NCI-H2107 treated with DMSO at 0.1 percent for 48 hours (cell line): ENCODE data around the gene ANKRD33B.
"Not testable (repeated sequence)": the region's sequence is repeated elsewhere in the genome, so short reads cannot be mapped to it uniquely, and the experiment has no call there.

Experiments
- DNase-seq: peaks from one replicate; lab custom pipeline; 2025; ENCODE audit not compliant: unreplicated experiment; lab: John Stamatoyannopoulos, UW

ANKRD33B gene

DNA sequence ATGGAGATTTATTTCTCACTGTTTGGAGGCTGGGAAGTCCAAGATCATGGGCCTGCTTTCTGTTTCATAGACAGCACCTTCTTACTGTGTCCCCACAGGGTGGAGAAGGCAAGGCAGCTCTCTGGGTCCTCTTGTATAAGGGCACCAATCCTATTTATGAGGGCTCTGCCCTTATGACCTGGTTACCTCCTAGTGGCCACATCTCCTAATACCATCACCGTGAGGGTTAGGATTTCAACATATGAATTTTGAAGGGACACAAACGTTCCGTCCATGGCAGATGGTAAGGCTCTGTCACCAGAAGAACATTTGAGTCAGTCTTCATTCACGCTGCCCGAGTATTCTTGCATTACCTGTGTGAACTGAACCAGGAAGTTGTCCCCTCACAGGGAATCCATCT, 48.4 kb downstream of the ANKRD33B start:
- DNase-seq = no peak

DNA sequence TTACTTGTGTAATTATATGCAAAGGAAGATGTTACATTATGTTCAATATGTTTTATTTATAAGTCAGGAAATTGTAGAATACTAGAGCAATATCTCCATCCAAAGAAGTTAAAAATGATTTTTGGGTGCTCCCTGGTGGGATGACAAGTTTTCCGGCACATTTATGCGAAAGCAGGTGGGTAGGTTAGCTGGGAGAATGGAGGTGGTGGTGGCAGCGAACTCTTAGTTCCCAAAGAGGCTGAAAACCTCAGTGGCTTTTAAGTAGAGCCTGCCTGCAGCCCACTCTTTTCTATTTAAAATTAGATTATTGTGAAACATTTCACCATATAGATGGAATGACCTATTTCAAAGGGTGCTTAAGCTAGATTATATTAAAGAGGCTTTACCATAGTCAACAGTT, 51.8 kb downstream of the ANKRD33B start:
- DNase-seq = no peak

DNA sequence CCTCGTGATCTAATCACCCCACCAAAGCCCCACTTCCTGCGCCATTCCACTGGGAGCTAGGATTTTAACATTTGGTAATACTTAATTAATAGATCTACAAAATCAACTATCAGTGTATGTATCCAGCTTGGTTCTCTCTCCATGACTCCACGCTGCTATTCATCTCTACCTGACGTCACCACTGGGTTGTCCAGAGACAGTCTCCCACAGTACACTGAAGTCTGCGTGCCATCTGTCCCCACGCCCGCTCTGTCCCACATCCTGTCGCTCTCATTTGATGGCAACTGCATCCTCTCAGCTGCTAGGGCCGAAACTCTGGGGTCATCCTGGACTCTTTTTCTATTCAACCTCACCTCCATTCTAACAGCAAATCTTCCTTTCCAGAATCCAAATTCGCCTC, 53.2 kb downstream of the ANKRD33B start:
- DNase-seq = no peak

DNA sequence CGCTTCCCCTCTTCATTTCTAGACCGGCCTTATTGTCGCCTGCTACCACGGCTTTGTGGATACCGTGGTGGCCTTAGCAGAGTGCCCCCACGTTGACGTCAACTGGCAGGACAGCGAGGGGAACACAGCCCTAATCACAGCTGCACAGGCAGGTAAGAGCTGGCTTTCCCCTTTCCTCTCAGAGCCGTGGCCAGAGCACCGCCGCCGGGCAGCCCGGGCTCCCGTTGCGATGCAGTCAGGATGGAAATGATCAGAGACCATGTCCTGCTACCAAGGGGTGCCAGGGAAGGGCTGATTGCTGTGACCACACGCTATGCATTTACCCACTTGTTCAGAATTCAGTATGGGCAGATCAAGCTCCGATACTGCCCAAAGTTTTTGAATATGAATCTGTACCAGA, 54.4 kb downstream of the ANKRD33B start:
- DNase-seq = no peak

DNA sequence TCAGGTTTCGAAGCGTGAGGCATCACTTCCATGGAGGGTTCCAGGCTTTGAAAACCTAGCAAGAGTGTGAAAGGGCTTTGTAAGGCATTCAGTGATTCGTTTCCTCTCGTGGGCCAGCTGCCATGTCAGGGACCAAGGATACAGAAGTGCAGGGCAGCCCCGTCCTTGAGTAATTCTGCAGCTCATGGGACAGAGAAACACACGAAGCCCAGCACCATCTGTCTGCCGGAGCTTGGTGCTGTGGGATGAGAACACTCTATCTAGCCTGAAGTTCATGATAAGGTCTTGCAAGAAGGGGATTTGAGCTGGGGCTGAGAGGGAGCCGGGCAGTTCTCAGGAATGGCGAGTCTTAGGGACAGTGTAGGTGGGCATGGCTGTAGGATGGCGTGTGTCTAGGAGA, 55.8 kb downstream of the ANKRD33B start:
- no peak for DNase-seq

DNA sequence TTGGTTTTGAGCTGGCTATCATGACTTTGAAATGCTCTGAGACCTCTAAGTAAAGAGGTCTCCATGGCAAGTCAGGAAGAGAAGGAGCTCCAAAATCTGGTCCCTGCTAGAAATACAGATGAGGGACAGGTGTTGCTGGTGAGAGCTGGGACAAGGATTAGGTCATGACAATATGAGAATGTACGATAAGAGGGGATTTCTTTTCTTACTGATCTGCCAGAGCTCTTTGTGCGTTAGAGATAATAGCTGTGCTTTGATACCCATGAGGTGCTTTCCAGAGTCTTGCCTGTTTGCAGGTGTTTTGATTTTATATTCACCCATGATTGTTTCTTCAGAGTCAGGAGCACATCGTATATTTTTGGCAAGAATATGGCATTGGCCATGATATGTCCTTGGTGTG, 56.5 kb downstream of the ANKRD33B start:
- DNase-seq = no peak

DNA sequence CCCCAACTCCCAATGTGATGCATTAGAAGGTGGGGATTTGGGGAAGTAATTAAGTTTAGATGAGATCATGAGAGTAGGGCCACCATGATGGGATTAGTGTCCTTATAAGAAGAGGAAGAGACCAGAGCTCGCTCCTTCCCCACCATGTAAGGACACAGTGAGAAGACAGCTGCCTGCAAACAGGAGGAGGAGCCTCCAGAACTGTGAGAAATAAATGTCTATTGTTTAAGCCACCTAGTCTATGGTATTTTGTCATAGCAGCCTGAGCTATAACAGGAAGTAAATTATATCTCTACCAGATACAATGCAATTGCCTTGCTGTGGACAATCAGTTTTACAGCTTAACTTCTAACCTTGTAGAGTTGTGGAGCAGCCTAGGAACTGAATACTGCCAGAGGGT, 58.0 kb downstream of the ANKRD33B start:
- DNase-seq = no peak

DNA sequence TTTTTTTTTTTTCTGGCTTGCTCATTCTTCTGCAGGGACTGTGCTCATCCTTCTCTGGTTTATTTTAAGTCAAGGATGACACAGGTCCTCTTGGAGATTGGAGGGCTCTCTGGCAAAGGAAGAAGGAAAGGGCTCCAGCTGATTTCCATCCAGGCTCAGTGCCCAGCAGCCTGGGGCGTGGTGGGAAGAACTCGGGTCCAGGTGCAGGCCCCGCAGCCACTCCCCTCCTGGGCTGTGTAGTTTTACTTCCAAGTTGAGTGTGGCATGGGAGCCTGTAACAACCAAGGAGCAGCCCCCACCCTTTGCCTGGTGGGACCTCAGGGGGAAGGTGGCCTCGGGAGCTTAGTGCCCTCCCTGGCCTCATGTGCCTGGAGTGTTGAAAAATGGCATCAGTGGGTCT, 58.9 kb downstream of the ANKRD33B start:
- DNase-seq = no peak

DNA sequence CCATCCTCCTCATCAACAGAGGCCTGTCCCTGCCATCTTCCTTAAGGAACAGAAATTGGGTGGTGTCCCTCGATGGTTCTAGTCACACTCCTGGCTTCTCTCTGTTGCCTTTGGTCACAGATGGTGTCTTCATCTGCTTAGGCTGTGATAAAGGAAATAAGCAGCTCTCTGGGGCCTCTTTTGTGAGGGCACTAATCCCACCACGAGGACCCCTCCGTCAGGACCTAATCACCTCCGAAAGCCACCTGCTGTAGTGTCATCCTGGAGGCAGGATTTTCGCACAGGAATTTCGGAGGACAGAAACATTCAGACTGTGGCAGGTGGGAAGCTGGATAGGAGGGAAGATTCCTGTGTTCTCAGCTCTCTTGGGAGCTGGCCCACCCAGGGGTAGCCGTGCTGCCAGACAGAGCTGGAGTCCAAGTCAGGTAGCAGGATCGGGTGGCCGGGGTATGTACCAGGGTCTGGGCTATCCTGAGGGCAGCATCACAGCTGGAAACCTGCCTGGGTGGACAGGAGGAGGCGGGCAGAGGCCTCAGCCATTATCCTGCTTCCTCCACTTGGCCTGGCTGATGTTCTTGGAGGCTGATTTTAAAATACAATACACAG, 59.5 kb downstream of the ANKRD33B start:
- no peak for DNase-seq

DNA sequence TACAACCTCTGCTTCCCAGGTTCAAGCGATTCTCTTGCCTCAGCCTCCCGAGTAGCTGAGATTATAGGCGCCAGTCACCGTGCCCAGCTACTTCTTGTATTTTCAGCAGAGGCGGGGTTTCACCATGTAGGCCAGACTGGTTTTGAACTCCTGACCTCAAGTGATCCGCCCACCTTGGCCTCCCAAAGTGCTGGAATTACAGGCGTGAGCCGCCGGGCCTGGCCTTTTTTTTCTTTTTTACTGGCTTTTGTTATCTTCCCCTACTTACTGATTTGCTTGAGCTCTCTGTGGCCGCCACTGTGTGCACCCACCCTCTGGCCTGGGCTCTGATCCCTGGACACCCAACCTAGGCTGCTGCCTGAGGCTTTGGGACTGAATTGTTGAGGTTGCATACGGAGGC, 60.3 kb downstream of the ANKRD33B start:
- no peak for DNase-seq

DNA sequence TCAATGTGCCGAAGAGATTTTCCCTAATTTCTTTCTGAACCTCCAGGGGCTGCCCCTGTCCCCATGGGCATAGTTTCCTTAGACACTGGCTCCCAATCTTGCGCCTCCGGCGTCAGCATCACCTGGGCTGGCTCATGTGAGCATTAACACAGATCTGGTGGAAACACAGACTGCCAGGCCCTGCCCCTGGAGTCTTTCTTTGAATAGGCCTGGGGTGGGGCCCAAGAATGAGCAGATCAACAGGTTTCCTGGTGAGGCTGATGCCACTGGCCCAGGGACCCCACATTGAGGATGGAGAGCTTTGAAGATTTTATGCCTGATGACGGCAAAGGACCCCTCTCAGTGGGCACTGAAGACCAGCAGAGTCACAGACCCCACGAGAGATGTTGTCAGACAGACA, 60.8 kb downstream of the ANKRD33B start:
- no peak for DNase-seq

DNA sequence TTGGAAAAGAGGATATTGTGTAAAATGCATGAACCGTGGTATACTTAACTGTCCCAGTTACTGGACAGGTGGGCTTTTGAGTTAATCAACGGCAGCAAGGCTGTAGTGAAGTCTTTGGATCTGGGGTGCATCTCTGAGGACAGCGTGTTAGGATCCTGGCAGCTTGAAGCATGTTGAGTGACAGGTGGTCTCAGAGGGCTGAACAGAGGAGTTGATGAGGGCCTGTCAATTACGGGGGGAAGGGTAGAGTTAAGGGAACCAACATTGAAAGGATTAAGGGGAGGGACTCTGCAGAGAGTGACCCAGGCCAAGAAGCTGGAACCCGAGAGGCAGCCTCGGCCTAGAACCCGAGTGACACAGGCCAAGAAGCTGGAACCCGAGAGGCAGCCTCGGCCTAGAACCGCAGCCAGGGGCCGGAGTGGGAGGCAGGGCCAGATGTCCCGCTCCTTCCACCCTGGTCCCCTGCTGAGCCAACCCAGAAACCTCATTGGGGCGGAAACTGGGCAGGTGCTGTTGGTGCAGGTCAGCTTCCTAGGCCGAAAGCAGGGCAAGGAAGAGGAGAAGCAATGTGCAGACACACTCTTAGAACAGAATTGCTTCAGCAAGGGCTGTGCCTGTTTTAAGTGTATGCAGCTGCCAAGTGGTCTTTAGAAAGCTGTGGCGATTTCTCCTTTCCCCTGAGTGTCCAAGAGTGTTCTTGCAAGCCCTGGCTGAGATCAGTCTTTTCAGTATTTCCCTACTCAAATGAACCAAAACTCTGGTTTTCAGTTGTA, 62.0 kb downstream of the ANKRD33B start:
- no peak for DNase-seq

DNA sequence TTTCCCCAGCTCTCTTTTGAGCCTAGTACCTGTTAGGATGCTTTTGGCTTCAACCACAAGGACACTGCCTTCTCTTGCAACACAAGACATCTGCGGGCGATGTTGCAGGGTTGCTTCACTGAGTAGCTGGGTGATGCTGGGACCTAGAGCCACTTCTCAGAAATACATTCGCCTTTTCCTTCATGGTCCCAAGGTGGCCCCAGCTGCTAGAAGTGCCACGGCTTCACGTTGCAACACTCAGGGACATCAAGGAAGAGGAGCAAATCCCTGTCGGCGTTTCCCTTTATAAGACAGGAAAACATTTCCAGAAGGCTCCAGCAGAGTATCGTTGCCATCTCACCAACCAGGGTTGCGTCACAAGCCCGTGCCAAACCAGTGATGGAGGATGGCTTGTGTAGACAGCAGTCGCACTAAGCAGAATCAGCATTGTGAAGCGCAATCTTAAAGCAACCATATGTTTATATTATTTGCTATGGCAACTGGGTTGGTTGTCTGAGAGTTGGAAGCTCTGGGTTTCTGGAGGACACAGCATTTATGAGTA, 62.7 kb downstream of the ANKRD33B start:
- DNase-seq = no peak

DNA sequence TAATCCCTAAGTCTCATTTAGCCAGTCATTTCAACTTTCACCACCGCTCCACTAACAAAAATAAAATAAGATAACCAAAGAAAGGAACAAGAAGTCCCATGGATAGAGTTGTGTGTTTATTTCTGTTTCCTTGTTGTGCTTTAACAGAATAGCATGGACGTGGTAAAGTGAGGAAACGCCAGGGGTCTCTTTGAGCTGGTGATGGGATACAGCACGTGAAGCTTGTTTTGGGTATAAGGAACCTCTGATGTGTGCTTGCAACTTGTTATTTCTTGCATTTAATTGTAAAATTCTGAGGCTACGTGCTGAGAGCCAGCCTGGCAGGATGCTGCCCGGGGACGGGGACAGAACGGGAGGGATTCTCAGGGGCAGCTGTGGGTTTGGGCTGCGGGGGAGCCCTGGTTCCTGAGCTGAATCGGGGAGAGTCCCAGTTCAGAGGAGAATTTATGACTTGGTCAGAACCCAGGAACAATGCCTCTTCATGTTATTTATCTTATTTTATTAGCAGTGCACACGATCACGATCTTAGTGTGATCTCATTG, 63.4 kb downstream of the ANKRD33B start:
- no peak for DNase-seq

DNA sequence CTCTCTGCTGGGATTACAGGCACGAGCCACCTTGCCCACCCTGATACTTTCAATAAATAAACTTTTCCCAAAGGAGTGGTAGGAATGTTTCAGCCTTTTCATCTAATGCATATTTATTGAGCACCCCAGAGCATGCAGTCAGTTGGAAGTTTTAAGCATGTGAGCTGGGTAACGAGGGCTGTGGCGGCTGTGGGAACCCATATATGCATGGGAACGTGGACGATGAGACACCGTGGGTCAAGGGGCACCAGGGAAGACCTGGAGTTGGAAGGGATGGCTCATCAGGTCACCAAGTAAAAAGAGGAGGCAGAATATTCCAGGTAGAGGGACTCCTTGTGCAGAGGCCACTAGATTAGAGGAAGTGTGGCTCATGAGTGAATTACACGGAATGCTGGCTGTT, 64.7 kb downstream of the ANKRD33B start:
- no peak for DNase-seq

DNA sequence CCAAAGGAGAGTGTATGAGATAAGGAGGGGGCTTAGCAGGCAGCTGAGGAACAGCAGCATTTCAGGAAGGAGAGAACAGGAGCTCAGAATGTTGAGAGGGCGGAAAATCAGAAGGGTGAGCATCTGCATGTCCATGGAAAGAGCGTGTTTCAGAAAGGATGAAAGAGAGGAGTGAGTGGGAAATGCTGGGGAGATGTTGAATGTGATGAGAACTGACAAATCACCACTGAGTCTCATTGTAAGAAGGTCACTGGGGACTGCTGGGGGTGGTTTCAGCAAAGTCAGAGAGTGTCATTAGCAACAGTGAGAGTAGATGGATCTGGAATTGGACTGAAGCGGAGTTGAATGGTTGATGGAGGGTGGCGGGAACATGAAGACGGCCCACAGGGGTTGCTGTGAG, 65.8 kb downstream of the ANKRD33B start:
- DNase-seq = no peak

DNA sequence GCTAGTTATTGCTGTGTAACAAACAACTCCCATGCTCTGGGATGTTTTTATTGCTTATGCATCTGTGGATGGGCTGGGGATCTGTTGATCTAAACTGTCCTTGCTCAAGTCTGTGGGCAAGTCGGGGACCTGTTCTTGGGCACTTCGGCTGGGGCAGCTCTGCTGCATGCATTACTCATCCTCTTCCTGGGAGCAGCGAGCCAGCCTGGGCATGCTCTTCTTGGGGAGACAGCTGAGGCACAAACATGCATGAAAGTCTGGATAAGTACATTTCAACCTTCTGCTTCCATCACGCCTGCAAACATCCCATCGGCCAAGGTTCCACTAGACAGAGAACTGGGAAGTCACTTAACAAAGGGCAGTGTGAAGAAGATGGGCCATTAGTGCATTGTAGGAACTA, 66.3 kb downstream of the ANKRD33B start:
- no peak for DNase-seq

DNA sequence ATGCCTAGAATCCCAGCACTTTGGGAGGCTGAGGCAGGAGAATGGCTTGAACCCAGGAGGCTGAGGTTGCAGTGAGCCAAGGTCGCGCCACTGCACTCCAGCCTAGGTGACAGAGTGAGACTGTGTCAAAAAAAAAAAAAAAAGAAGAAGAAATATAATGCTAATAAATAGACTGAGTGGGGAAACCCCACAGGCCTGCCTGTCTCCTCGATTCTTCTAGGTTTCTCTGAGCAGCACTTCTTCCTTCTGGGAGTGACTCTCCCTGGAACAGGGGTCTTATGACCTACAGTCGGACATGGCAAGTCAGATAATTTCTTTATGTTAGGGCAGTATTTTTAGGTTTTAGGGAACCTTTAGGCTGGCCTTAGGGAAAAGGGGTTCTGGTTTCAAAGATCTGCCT, 66.9 kb downstream of the ANKRD33B start:
- not testable (repeated sequence) for DNase-seq

DNA sequence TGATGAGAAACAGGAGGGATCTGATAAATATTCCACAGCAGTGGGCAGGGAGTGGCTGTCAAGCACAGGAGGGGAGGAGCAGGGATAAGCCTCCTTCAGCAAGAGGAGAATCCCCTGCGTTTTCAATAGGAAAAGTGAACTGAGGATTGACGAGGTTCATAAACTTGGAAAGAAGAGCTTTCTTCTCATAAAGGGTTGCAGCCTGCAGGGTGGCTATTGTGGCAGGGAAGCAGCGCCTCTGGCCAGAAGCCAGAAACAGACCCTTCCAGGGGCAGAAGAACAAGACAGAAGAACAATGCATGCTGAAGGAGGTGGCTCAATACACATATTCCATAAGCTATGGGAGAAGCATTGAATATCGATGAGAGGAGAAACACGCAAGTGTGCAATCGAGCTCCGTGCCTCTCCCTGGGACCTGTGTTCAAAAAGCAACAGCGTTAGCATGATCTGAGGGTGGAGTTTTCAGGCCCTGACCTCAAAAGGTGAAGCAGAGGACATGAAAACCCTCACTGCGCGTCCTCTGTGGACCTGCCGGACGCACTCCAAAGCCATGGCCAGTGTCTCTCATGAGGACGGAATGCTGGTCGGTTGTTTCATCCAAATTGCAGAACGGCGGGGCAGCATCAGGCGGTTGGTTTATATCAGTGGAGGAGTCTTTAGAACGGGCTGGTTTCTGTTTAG, 67.6 kb downstream of the ANKRD33B start:
- DNase-seq = no peak

DNA sequence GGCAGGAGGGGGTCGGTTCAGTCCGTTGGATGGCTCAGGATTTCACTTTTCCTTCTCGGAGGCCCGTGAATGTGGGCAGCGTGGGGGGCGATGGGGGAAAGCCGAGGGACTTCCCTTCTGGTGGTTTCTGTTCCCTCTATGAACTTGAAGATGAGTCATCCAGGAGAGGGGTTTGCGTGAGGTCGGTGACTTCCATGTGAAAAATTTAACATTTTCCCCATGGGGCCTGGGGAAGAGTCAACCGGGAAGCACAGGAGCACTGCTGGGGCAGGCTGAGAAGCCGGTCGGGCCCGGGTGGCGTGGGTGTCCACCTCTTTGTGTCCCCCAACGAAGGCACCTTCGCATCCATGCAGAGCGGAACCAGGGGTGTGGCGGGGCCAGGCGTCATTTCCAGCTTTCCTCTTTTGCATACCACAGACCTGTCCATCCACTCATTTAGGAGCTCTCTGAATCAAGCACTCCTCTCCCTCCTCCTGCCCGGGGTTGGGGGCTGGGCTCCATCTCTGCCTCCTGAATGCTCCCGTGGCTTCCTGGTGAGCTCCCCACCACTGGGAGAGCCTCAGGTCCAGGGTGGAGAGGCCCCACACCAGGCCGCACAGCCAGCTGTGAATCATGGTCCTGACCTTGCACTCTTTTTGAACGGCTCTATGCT, 68.4 kb downstream of the ANKRD33B start:
- no peak for DNase-seq

DNA sequence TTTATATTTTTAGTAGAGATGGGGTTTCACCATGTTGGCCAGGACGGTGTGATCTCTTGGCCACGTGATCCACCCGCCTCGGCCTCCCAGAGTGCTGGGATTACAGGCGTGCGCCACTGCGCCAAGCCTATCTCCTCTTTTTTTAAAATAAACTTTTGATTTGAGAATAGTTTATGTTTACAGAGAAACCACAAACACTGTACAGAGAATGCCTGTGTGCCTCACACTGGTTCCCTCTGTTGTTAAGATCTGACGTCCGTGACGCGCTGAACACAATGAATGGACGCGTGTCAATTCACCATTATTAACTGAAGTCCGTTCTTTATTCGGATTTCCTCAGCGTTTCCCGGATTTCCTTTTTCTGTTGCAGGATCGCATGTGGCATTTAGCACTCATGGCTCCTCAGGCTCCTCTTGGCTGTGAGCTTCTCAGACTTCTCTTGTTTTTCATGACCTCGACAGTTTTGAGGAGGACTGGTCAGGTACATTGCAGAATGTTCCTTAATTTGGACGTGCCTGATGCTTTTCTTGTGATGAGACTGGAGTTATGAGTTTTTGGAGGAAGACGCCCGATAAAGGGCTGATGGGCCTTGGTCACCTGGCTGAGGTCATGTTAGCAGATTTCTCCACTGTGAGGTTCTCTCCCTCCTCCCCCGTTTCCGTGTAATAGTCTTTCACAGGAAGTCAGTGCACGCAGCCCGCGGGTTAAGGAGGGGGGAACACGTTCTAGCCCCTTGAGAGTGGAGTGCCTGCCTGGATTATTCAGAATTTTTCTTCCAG, 69.6 kb downstream of the ANKRD33B start:
- no peak for DNase-seq
